Non-pigmented ciliary epithelial cell (primary cell): Measurements from ENCODE around the gene ITGA7.
A peak's percentile ranks its signal among the peaks of the same experiment; 100 is the strongest.
"Not testable (repeated sequence)": the region's sequence is repeated elsewhere in the genome, so short reads cannot be mapped to it uniquely, and the experiment has no call there.

Source experiments
- DNase-seq: peaks from one replicate; pipeline ENCODE4 v3.0.0-alpha.2; 2010; ENCODE audit warnings: low read depth

Gene ITGA7

GRCh38 chr12:55682087-55682796, 25.5 kb downstream of the ITGA7 start:
- no peak for DNase-seq

- DNase-seq, result peak; percentile 13
Observed at GRCh38 chr12:55681142-55682077, 26.3 kb downstream of the ITGA7 start.

GRCh38 chr12:55679691-55680090, 28.0 kb downstream of the ITGA7 start:
- DNase-seq, result no peak

GRCh38 chr12:55676707-55677106, 31.0 kb downstream of the ITGA7 start:
- no peak for DNase-seq

GRCh38 chr12:55675666-55676065, 32.0 kb downstream of the ITGA7 start:
- no peak for DNase-seq

- DNase-seq, result no peak
Observed at GRCh38 chr12:55673638-55674037, 34.1 kb downstream of the ITGA7 start.

GRCh38 chr12:55671746-55672145, 36.0 kb downstream of the ITGA7 start:
- no peak for DNase-seq

GRCh38 chr12:55670276-55670675, 37.4 kb downstream of the ITGA7 start:
- no peak for DNase-seq

GRCh38 chr12:55666508-55666907, 41.2 kb downstream of the ITGA7 start:
- no peak for DNase-seq

- DNase-seq, result no peak
Observed at GRCh38 chr12:55664826-55665225, 42.9 kb downstream of the ITGA7 start.

- DNase-seq, result no peak
Observed at GRCh38 chr12:55663391-55663790, 44.3 kb downstream of the ITGA7 start.

GRCh38 chr12:55659486-55660385, 48.0 kb downstream of the ITGA7 start:
- DNase-seq, result no peak

- DNase-seq, result no peak
Observed at GRCh38 chr12:55658635-55659391, 48.9 kb downstream of the ITGA7 start.

- no peak for DNase-seq
Observed at GRCh38 chr12:55658212-55658611, 49.5 kb downstream of the ITGA7 start.

GRCh38 chr12:55657212-55657611, 50.5 kb downstream of the ITGA7 start:
- no peak for DNase-seq

GRCh38 chr12:55654511-55655214, 53.0 kb downstream of the ITGA7 start:
- no peak for DNase-seq

- DNase-seq, result no peak
Observed at GRCh38 chr12:55653031-55653430, 54.7 kb downstream of the ITGA7 start.

- DNase-seq, result no peak
Observed at GRCh38 chr12:55652352-55652751, 55.4 kb downstream of the ITGA7 start.

GRCh38 chr12:55651299-55651683, 56.4 kb downstream of the ITGA7 start:
- no peak for DNase-seq

- DNase-seq, result not testable (repeated sequence)
Observed at GRCh38 chr12:55650620-55651298, 56.9 kb downstream of the ITGA7 start.
